ENCODE data around the gene RAD51B. TPM values are rescaled to one million over a fixed set of nuclear protein-coding genes. Genes with fewer than 3 reads are reported as not detected.

The RAD51B gene
- total and polyA plus RNA-seq, 9 of the 15 experiments (the other 6 are each of a cell fraction or from before 2014, with no cell fraction given): 8.5 to 17.3 (median 11.3) TPM

DNA sequence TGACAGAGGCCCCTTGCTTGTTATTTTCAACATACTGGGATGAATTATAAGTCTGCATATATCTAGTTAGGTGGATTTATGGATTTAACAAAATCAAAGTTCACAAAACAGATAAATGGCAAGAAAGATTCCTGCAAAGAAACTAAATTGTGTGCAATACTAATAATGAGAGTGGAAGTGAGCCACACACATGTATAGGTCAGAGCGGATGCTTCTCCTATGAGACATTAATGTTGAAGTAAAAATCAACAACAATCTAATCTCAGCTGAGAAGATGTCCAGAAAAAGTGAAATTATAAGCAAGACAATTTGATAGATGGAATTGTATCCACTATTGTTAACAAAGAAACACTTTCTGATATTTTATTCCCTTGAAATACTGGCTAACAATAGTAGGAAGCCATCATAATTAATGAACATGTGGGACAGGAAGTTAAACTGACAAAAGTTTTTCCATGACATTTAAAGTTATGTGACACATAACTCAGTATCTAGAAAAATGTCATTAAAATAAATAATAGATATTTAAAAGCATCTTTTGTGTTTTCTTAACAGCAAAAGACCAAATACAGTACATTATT is 39.7 kb downstream of the RAD51B start:
- no peaks in the 10 kb centered on the region for H3K4me1 ChIP-seq (replicated peaks in 1 of 2; ENCODE audit: control insufficient read depth in 2 of 2, insufficient read depth in 2 of 2, low read length in 2 of 2)
- H3K4me3 ChIP-seq: no peak overlapping the region
- intact Hi-C loops (cut with micrococcal nuclease): no loop called here
- no peaks in the 10 kb centered on the region; a peak in 1 of 5 replicates for H3K27me3 ChIP-seq (ENCODE audit: control insufficient read depth in 2 of 2, insufficient read depth in 2 of 2, low read length in 2 of 2)
- H3K27ac ChIP-seq (ENCODE audit: extremely low read depth, low read depth, low read length): no peak overlapping the region
- in situ Hi-C loops (cut with MboI): no loop called here
- FAIRE-seq (no peak), DNase-seq (ENCODE audit: extremely low read depth in 1 of 4, low spot score in 3 of 4) (no peak), ATAC-seq (no peak)
- H2AFZ ChIP-seq (ENCODE audit: low read depth, low read length): no peak overlapping the region
- no peak for TF ChIP-seq SNRNP70 (optimal IDR thresholded peaks at IDR 0.05; ENCODE audit: low read depth, low read length)
- TF ChIP-seq GATAD2A (IDR thresholded peaks at IDR 0.05): no peak
- TF ChIP-seq IFI16 (CRISPR knock-in tag; IDR thresholded peaks at IDR 0.05): no peak
- TF ChIP-seq ZFPM2 (CRISPR knock-in tag; IDR thresholded peaks at IDR 0.05): no peak
- TF ChIP-seq MTF1 (CRISPR knock-in tag; IDR thresholded peaks at IDR 0.05; ENCODE audit: borderline replicate concordance): no peak
- no peak for TF ChIP-seq FIP1L1 (IDR thresholded peaks at IDR 0.05; ENCODE audit: low read depth, low read length, poor library complexity, severe bottlenecking)
- TF ChIP-seq HNRNPUL1 (IDR thresholded peaks at IDR 0.05; ENCODE audit: low read length): no peak
- no peak for TF ChIP-seq ZNF584 (CRISPR knock-in tag; IDR thresholded peaks at IDR 0.05; ENCODE audit: low read depth)
- TF ChIP-seq, protein P1, sequence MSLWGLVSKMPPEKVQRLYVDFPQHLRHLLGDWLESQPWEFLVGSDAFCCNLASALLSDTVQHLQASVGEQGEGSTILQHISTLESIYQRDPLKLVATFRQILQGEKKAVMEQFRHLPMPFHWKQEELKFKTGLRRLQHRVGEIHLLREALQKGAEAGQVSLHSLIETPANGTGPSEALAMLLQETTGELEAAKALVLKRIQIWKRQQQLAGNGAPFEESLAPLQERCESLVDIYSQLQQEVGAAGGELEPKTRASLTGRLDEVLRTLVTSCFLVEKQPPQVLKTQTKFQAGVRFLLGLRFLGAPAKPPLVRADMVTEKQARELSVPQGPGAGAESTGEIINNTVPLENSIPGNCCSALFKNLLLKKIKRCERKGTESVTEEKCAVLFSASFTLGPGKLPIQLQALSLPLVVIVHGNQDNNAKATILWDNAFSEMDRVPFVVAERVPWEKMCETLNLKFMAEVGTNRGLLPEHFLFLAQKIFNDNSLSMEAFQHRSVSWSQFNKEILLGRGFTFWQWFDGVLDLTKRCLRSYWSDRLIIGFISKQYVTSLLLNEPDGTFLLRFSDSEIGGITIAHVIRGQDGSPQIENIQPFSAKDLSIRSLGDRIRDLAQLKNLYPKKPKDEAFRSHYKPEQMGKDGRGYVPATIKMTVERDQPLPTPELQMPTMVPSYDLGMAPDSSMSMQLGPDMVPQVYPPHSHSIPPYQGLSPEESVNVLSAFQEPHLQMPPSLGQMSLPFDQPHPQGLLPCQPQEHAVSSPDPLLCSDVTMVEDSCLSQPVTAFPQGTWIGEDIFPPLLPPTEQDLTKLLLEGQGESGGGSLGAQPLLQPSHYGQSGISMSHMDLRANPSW (CRISPR knock-in tag; IDR thresholded peaks at IDR 0.05): no peak
- no peak for TF ChIP-seq MBD2 (IDR thresholded peaks at IDR 0.05; ENCODE audit: borderline replicate concordance, low read depth)
- no peak for TF ChIP-seq WHSC1 (IDR thresholded peaks at IDR 0.05; ENCODE audit: low read length)
- no peak for TF ChIP-seq ZNF232 (CRISPR knock-in tag; IDR thresholded peaks at IDR 0.05)
- ChIA-PET POLR2A (no interaction called here), CTCF (ENCODE audit: low intra/inter-chr PET ratio) (no interaction called here)
- H3K9ac ChIP-seq (ENCODE audit: insufficient read depth in 1 of 2, low read depth in 2 of 2, low read length in 2 of 2): no peak overlapping the region
- no TSS peak for BruUV-seq (replicated peaks)
- no peaks in the 10 kb centered on the region for H3K79me2 ChIP-seq (ENCODE audit: control insufficient read depth, insufficient read depth, low read length)
- no peaks in the 10 kb centered on the region for H3K9me3 ChIP-seq (replicated peaks; ENCODE audit: control insufficient read depth, insufficient read depth, low read depth, low read length)
- WGBS (ENCODE audit: insufficient coverage, low coverage, missing lambda C conversion rate): 73% methylated on average over 1 of the region's 1 CpG
- no peaks in the 10 kb centered on the region for H3K9me1 ChIP-seq (ENCODE audit: control insufficient read depth, insufficient read depth, low read length)
- no peaks in the 10 kb centered on the region for H3K36me3 ChIP-seq (ENCODE audit: control insufficient read depth, insufficient read depth, low read length)
- H3K4me2 ChIP-seq (ENCODE audit: insufficient read depth, low read length): no peak overlapping the region
- no peaks in the 10 kb centered on the region for H4K20me1 ChIP-seq (replicated peaks; ENCODE audit: control insufficient read depth, insufficient read depth, low read length)

All from K562 (cell line).